DMS53 treated with DMSO at 0.1 percent for 48 hours (cell line): ENCODE data around the gene PRR23E.
A peak's percentile ranks its signal among the peaks of the same experiment; 100 is the strongest.

Experiments used
- DNase-seq: peaks from one replicate; lab custom pipeline; 2025; ENCODE audit not compliant: unreplicated experiment; lab: John Stamatoyannopoulos, UW

The PRR23E gene

GRCh38 chr3:127164615-127165014, 28.3 kb upstream of the PRR23E start:
- DNase-seq = no peak

GRCh38 chr3:127165036-127165435, 27.9 kb upstream of the PRR23E start:
- no peak for DNase-seq

GRCh38 chr3:127165694-127166485, 27.0 kb upstream of the PRR23E start:
- no peak for DNase-seq

- DNase-seq = no peak
Measured at GRCh38 chr3:127166501-127167065, 26.3 kb upstream of the PRR23E start.

GRCh38 chr3:127167315-127168043, 25.5 kb upstream of the PRR23E start:
- DNase-seq = no peak

- no peak for DNase-seq
Measured at GRCh38 chr3:127168271-127168670, 24.7 kb upstream of the PRR23E start.

GRCh38 chr3:127170814-127171213, 22.1 kb upstream of the PRR23E start:
- DNase-seq = peak; percentile 68

GRCh38 chr3:127171320-127171719, 21.6 kb upstream of the PRR23E start:
- no peak for DNase-seq

GRCh38 chr3:127171721-127172120, 21.2 kb upstream of the PRR23E start:
- DNase-seq = no peak

GRCh38 chr3:127172211-127172610, 20.7 kb upstream of the PRR23E start:
- DNase-seq = no peak

- peak; percentile 53 for DNase-seq
Measured at GRCh38 chr3:127172781-127173515, 20.0 kb upstream of the PRR23E start.

GRCh38 chr3:127173516-127174166, 19.3 kb upstream of the PRR23E start:
- DNase-seq = no peak

GRCh38 chr3:127174284-127174683, 18.6 kb upstream of the PRR23E start:
- no peak for DNase-seq

- DNase-seq = no peak
Measured at GRCh38 chr3:127174715-127175140, 18.2 kb upstream of the PRR23E start.

- DNase-seq = no peak
Measured at GRCh38 chr3:127175272-127175671, 17.7 kb upstream of the PRR23E start.

GRCh38 chr3:127177226-127177625, 15.7 kb upstream of the PRR23E start:
- DNase-seq = peak; percentile 23

- DNase-seq = no peak
Measured at GRCh38 chr3:127180859-127181258, 12.1 kb upstream of the PRR23E start.

- no peak for DNase-seq
Measured at GRCh38 chr3:127182431-127182830, 10.5 kb upstream of the PRR23E start.

GRCh38 chr3:127182848-127183714, 9.8 kb upstream of the PRR23E start:
- DNase-seq = no peak
